ENCODE measurements around the gene UGT1A6. TPM values are rescaled to one million over a fixed set of nuclear protein-coding genes. Genes with fewer than 3 reads are reported as not detected.
"Not testable (repeated sequence)": the region's sequence is repeated elsewhere in the genome, so short reads cannot be mapped to it uniquely, and the experiment has no call there.

Gene UGT1A6
- total RNA-seq (1 to 10 TPM in 1 of 2 donors, not detected in 1; 1.7 TPM), polyA plus RNA-seq (ENCODE audit: insufficient read length in 6 of 6) (under 1 TPM in 4 of 6 donors, not detected in 2; 0.10 to 0.18 (median 0.13) TPM)
- long read RNA-seq, donor 1, result 0 reads
- long read RNA-seq, donor 2, result 0 reads
- long read RNA-seq, donor 3, result 0 reads
- long read RNA-seq, donor 4, result 0 reads
- long read RNA-seq, donor 5, result 0 reads
- long read RNA-seq, donor 6, result 0 reads
- long read RNA-seq, donor 7, result 0 reads
- long read RNA-seq, donor 8, result 0 reads
- long read RNA-seq, donor 9, result 0 reads
- long read RNA-seq, donor 10, result 0 reads
- long read RNA-seq, donor 11, result 0 reads
- long read RNA-seq, donor 12, result 0 reads

DNA sequence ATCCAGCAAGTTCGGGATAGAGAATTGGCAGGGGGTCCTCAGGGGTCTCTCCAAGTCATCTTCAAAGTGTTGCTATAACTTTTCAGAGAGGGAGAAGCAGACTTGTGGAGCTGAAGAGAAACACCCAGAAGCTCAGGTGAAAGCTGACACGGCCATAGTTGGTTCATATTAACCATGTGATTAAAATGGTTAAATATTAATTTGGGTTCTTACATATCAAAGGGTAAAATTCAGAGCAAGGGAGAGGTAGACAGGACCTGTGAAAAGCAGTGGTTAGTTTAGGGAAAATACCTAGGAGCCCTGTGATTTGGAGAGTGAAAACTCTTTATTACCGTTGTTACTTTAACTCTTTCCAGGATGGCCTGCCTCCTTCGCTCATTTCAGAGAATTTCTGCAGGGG, at the start of gene UGT1A6:
UGT1A6 (plus strand) TSS at position 243 of the 400 bp plus-strand sequence; CDS start at position 358, 115 bp downstream.
- H3K9me3 ChIP-seq, result no peaks in the 10 kb centered on the region
- H3K4me3 ChIP-seq, result no peak within 1 kb of the TSS
- no peak within 1 kb of the TSS for H3K27ac ChIP-seq
- no peaks in the 10 kb centered on the region for H3K27me3 ChIP-seq
- TF ChIP-seq, protein P1, sequence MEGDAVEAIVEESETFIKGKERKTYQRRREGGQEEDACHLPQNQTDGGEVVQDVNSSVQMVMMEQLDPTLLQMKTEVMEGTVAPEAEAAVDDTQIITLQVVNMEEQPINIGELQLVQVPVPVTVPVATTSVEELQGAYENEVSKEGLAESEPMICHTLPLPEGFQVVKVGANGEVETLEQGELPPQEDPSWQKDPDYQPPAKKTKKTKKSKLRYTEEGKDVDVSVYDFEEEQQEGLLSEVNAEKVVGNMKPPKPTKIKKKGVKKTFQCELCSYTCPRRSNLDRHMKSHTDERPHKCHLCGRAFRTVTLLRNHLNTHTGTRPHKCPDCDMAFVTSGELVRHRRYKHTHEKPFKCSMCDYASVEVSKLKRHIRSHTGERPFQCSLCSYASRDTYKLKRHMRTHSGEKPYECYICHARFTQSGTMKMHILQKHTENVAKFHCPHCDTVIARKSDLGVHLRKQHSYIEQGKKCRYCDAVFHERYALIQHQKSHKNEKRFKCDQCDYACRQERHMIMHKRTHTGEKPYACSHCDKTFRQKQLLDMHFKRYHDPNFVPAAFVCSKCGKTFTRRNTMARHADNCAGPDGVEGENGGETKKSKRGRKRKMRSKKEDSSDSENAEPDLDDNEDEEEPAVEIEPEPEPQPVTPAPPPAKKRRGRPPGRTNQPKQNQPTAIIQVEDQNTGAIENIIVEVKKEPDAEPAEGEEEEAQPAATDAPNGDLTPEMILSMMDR (IDR thresholded peaks at IDR 0.05), result no peak
- ATAC-seq, result no peak
- H3K4me1 ChIP-seq, result no peaks in the 10 kb centered on the region
- no peak for DNase-seq
- intact Hi-C loops (cut with DNase I), result no loop called here
- no peaks in the 10 kb centered on the region for H3K36me3 ChIP-seq

DNA sequence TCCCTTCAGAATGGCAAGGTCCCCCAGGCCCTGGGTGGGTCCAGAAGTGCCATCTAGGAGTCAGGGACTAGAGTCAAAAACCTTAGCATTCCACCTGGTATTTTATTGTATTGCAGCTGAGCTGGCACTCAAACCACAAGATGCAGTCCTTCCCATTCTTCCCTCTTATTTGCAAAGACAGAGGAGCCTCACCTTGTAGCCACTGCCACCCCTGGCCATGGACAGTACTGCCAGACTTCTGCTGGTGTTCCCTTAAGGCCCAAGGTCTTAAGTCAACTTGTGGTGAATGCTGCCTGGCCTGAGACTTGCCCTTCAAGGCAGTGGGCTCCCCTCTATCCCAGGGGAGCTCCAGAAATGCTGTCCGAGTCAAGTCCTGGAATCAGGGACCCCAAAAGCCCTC, 49.6 kb upstream of the UGT1A6 start:
- H3K4me3 ChIP-seq, result no peak overlapping the region
- H3K9me3 ChIP-seq, result peaks cover 0 to 18% of the 10 kb centered on the region in 2 donors
- no peaks in the 10 kb centered on the region for H3K4me1 ChIP-seq
- H3K27ac ChIP-seq, result no peak overlapping the region
- TF ChIP-seq, protein P1 (IDR thresholded peaks at IDR 0.05), result no peak
- no peaks in the 10 kb centered on the region for H3K36me3 ChIP-seq
- ATAC-seq, result no peak
- intact Hi-C loops (cut with DNase I), result no loop called here
- DNase-seq, result no peak
- H3K27me3 ChIP-seq, result no peaks in the 10 kb centered on the region

DNA sequence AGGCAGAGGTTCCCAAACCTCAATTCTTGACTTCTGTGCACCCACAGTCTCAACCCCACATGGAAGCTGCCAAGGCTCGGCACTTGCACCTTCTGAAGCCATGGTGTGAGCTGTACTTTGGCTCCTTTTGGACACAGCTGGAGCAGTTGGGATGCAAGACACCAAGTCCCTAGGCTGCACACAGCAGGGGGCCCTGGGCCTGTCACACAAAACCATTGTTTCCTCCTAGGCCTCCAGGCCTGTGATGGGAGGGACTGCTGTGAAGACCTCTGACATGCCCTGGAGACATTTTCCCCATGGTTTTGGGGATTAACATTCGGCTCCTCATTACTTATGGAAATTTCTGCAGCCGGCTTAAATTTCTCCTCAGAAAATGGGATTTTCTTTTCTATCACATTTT, 46.7 kb upstream of the UGT1A6 start:
- H3K4me1 ChIP-seq; H3K27ac ChIP-seq; H3K4me3 ChIP-seq; H3K27me3 ChIP-seq; H3K36me3 ChIP-seq; DNase-seq; intact Hi-C loops (cut with DNase I); ATAC-seq: not testable (repeated sequence)
- H3K9me3 ChIP-seq, result peaks cover 0 to 18% of the 10 kb centered on the region in 2 donors

DNA sequence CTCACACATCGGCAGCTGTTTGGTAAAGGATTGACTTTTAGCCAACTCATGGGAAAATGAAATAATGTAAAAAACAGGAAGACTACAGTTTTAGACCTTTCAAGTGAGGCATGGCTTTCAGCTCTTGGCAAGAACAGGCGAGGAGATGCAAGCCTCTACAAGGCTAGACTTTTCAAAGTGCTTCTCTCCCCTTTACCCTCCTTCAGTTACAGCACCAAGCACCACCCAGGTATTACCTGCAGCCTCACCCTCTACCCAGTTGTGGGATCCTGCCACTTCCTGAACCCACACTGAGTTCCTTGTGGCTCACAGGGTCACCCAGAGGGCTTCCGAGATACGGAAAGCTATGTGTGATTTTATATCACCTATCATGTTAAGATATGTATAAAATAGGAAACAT, 41.7 kb upstream of the UGT1A6 start:
- Histone ChIP-seq H3K4me1 (no peaks in the 10 kb centered on the region), H3K4me3 (no peak overlapping the region), H3K9me3 (peaks cover 0 to 11% of the 10 kb centered on the region in 2 donors), H3K36me3 (no peaks in the 10 kb centered on the region), H3K27me3 (no peaks in the 10 kb centered on the region), H3K27ac (no peak overlapping the region)
- TF ChIP-seq, protein P1 (IDR thresholded peaks at IDR 0.05), result no peak
- intact Hi-C loops (cut with DNase I), result no loop called here
- no peak for ATAC-seq
- no peak for DNase-seq

DNA sequence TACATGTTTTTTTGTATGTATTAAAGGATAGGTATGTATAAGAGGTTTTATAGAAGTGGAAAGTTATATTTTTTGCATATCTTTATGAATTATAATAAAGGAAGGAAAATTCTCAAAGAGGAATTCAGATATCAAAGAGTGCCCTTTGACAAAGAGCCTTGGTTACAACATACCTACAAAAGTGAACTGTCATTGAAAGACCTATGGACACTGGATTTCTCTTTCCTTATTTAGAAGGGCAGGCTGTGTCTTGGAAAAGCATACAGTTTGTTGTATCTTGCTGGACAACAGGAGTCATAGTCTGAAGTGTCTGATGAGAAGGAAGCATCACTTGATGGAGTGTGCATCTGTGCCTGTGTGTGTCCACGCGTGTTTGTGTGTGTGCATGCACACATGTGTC, 41.3 kb upstream of the UGT1A6 start:
- peaks cover 0 to 7% of the 10 kb centered on the region in 2 donors for H3K9me3 ChIP-seq
- ATAC-seq (no peak), DNase-seq (no peak)
- no peaks in the 10 kb centered on the region for H3K36me3 ChIP-seq
- H3K27ac ChIP-seq, result no peak overlapping the region
- H3K4me3 ChIP-seq, result no peak overlapping the region
- H3K27me3 ChIP-seq, result no peaks in the 10 kb centered on the region
- no peaks in the 10 kb centered on the region for H3K4me1 ChIP-seq
- intact Hi-C loops (cut with DNase I), result no loop called here
- TF ChIP-seq, protein P1 (IDR thresholded peaks at IDR 0.05), result no peak

DNA sequence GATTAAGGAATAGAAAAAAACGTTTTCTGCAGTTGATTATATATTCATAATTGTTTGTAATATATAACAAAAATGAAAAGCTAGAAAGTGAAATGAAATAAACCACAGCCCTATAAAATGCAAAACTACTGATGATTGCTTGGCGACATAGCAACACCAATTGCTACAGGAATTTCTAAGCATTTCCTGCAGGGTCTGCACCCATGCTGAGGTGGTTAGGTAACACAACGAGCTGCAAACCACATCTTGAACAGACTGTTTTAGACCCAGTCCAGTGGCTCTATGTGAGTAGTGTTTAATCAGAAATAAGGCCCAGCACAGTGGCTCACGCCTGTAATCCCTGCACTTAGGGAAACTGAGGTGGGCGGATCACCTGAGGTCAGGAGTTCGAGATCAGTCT, 38.2 kb upstream of the UGT1A6 start:
- Histone ChIP-seq H3K27ac (no peak overlapping the region), H3K36me3 (no peaks in the 10 kb centered on the region), H3K9me3 (no peaks in the 10 kb centered on the region), H3K4me3 (no peak overlapping the region), H3K27me3 (no peaks in the 10 kb centered on the region), H3K4me1 (no peaks in the 10 kb centered on the region)
- ATAC-seq (no peak), DNase-seq (no peak)
- intact Hi-C loops (cut with DNase I), result no loop called here
- TF ChIP-seq, protein P1 (IDR thresholded peaks at IDR 0.05), result no peak

Measured in left lung (tissue), 14 donors.